Astrocyte of the cerebellum (primary cell): ENCODE results near the gene POU2F2.
A peak's percentile ranks its signal among the peaks of the same experiment; 100 is the strongest.

Source experiments
- DNase-seq: peaks from one replicate; pipeline ENCODE4 v3.0.0-alpha.2; 2011; ENCODE audit warnings: low read depth
- H3K4me3 ChIP-seq: 2 replicates; pipeline ENCODE4 v1.5.1; 2011; ENCODE audit warnings: mild to moderate bottlenecking, low read depth, low read length, moderate library complexity
- in situ Hi-C: cut with HindIII; loops from 2 replicates; pipeline ENCODE4 v1.10.0; 2017; ENCODE audit warnings: low sequenced_read_pairs
- TF ChIP-seq, protein P1 (sequence below): IDR thresholded peaks from 2 replicates; pipeline ENCODE4 v1.5.1; 2012; ENCODE audit warnings: low read length, low read depth, moderate library complexity, mild to moderate bottlenecking; ENCODE audit errors: missing control alignments

Gene POU2F2

DNA sequence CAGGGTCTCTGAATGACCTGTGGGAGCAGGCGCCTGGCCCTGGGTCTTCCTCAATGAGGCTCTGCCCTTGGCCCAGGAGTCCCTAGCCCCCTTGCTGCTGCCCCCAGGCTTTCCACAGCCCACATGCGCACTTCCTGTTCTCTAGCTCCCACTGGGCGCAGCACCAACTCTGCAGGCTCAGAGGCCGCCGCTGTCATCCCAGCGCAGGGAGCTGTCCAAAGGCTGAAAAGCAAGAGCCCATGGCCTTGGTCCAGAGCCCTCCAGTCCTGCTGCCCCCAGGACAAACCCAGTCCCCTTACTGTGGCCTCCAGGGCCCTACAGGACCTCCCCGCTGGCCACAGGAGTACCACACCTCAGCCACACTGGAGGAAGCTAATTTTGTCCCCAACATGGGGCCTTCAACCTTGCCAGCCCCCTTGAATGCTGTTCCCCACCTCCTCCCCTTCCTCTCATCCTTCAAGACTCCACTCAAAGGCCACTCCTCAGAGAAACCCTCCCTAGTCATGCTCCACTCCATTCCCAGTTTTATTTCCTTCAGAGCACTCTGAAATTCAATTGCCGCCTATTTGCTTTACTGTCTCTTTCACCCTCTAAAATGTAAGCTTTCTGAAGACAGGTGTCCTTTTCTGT is 8.0 kb upstream of the POU2F2 start:
- peak; percentile 60 for DNase-seq
- TF ChIP-seq, protein P1, sequence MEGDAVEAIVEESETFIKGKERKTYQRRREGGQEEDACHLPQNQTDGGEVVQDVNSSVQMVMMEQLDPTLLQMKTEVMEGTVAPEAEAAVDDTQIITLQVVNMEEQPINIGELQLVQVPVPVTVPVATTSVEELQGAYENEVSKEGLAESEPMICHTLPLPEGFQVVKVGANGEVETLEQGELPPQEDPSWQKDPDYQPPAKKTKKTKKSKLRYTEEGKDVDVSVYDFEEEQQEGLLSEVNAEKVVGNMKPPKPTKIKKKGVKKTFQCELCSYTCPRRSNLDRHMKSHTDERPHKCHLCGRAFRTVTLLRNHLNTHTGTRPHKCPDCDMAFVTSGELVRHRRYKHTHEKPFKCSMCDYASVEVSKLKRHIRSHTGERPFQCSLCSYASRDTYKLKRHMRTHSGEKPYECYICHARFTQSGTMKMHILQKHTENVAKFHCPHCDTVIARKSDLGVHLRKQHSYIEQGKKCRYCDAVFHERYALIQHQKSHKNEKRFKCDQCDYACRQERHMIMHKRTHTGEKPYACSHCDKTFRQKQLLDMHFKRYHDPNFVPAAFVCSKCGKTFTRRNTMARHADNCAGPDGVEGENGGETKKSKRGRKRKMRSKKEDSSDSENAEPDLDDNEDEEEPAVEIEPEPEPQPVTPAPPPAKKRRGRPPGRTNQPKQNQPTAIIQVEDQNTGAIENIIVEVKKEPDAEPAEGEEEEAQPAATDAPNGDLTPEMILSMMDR: no peak
- in situ Hi-C loops: no loop called here
- no peak overlapping the region for H3K4me3 ChIP-seq

DNA sequence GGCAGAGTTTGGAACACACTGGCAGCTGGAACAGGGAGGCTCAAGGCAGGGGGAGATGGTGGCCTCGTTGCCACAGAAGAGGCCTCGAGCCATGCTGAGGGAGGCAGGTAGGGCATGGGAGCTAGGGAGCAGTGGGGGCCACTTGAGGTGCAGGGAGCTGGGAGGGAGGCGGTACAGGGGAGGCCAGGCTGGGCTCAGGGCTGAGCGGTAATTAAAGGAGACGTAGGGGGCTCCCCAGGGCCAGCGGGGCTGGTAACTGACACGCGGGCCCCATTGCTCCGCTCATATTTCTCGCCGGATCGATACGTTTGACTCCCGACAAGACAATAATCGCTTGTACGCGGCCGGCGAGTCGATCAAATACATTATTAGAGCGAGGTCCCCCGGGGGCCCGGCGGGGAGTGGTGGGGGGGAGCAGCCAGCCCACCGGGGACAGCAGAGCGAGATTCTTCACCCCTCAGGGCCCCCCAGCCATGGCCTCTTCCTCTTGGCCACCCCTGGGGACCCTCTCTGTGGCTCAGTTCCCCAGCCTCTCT is 2.4 kb upstream of the POU2F2 start:
- in situ Hi-C loops: no loop called here
- no peak overlapping the region for H3K4me3 ChIP-seq
- no peak for DNase-seq
- TF ChIP-seq, protein P1: no peak

DNA sequence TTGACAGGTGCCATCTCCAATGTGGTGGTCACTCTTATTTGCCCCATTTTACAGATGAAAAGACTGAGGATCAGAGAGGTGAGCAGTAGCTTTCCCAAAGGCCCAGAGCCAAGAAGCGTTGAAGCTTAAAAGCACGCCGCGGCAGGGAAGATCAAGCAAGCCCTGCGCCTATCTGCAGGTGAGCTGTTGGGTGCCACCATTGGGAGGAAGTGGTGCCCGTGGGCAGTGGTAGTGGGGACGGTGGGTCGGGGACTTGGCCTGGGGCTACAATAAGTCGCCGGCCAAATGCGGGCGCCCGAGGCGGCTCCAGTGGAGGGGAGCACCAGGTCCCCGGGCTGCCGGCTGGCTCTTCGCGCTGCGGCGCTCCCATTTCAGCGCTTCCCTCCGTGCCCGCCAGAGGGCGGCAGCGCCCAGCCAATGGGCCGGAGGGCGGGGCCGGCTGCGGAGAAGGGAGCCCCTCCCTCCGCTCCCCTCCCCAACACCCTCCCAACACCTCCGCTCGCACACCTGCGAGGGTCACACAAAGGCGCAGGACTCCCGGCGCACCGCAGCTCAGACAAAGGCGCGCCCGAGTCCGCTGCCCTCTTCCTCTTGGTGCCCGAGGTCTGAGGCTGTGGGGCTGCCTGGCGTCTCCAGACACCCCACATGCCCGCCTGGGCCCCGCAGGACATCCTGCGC is 744 bp upstream of the POU2F2 start:
- peak overlapping the region; percentile 28 for H3K4me3 ChIP-seq
- in situ Hi-C loops: no loop called here
- no peak for DNase-seq
- TF ChIP-seq, protein P1: peak; percentile 82

DNA sequence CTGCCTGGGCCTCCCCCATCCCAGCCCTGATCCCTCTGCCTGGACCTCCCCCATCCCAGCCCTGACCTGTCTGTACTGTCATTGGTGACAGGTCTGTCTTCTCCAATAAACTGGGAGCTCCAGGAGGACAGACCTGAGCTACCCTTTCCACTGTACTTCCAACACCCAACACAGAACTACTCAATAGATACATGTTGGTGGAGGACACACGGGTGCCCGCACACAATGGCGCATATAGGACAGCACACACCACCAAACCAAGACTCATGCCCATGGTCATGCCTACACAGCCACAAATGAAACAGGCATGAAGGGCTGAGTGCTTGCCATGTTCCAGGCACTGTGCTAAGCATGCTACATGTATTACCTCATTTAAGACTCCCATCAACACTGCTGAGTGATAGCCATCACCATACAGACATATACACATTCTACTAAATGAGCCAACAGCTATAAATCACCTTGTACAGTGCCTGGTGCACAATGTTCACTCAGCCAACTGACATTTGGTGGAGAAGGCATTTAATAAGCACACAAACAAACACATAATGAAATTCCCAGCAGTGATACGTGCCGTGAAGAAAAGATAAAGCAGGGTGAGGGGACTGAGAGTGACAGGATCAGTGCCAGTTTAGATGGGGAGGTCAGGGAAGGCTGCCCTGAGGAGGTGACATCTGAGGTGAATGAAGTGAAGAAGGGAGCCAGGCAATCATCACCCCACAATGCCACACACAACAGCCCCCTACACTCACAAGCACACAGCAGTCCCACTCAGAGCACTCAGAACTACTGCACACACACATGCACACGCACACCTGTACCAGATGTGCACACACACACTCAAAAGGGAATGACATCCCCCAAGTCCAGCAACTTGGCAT is 857 bp downstream of the POU2F2 start:
- H3K4me3 ChIP-seq: peak overlapping the region; percentile 28
- no peak for DNase-seq
- in situ Hi-C loops: no loop called here
- TF ChIP-seq, protein P1: no peak

DNA sequence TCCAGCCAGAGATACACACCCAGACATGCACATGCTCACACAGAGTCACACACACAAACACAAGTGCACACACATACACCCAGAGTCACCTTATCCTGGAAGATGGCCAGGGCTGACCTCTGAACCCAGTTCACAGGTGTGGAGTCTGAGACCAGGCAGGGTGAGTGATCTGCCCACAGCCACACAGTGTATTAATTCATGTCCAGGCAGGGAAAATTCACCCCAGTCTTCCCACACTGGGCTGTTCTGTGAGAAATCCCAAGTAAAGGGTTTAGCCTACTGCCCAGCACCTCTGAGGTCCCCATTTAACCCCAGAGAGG is 2.0 kb downstream of the POU2F2 start:
- DNase-seq: no peak
- TF ChIP-seq, protein P1: no peak
- in situ Hi-C loops: no loop called here
- no peak overlapping the region for H3K4me3 ChIP-seq
